Bronchial epithelial cell (primary cell): ENCODE results near the gene EPN2. TPM values are rescaled to one million over a fixed set of nuclear protein-coding genes. Genes with fewer than 3 reads are reported as not detected.
A peak's percentile ranks its signal among the peaks of the same experiment; 100 is the strongest.

Source experiments
- DNase-seq: peaks from one replicate; pipeline ENCODE4 v3.0.0-alpha.2; 2010; ENCODE audit warnings: low read depth
- FAIRE-seq: peaks from 2 replicates; lab custom pipeline; 2011; peaks lifted over from hg19 to GRCh38; lab: Jason Lieb, UNC
- H3K27me3 ChIP-seq: 2 replicates; pipeline ENCODE4 v1.5.1; 2011; ENCODE audit warnings: low read length; ENCODE audit not compliant: control insufficient read depth, insufficient read depth
- H3K36me3 ChIP-seq: 2 replicates; pipeline ENCODE4 v1.5.1; 2011; ENCODE audit warnings: low read length; ENCODE audit not compliant: control insufficient read depth, insufficient read depth
- H3K4me3 ChIP-seq: 2 replicates; pipeline ENCODE4 v1.5.1; 2011; ENCODE audit warnings: mild to moderate bottlenecking, low read depth, low read length, control low read depth
- total RNA-seq: library from RNA; depleted of rRNA; stranded (reverse); fragments of >200 nt; gene quantifications from 2 replicates; pipeline ENCODE4 v1.2.1, GENCODE V29; 2014
- TF ChIP-seq, protein P1 (sequence below): IDR thresholded peaks from 2 replicates; pipeline ENCODE4 v1.5.1; 2011; ENCODE audit warnings: mild to moderate bottlenecking, moderate library complexity, low read length, control low read depth, inconsistent platforms; ENCODE audit not compliant: insufficient read depth, severe bottlenecking

Gene EPN2
- total RNA-seq, 1 donor from 2014 or later = 13.7 TPM

- Histone ChIP-seq H3K27me3 (no peaks in the 10 kb centered on the region), H3K36me3 (peaks cover 4% of the 10 kb centered on the region), H3K4me3 (peak overlapping the region; percentile 76)
- FAIRE-seq = no peak
- TF ChIP-seq, protein P1, sequence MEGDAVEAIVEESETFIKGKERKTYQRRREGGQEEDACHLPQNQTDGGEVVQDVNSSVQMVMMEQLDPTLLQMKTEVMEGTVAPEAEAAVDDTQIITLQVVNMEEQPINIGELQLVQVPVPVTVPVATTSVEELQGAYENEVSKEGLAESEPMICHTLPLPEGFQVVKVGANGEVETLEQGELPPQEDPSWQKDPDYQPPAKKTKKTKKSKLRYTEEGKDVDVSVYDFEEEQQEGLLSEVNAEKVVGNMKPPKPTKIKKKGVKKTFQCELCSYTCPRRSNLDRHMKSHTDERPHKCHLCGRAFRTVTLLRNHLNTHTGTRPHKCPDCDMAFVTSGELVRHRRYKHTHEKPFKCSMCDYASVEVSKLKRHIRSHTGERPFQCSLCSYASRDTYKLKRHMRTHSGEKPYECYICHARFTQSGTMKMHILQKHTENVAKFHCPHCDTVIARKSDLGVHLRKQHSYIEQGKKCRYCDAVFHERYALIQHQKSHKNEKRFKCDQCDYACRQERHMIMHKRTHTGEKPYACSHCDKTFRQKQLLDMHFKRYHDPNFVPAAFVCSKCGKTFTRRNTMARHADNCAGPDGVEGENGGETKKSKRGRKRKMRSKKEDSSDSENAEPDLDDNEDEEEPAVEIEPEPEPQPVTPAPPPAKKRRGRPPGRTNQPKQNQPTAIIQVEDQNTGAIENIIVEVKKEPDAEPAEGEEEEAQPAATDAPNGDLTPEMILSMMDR = no peak
- no peak for DNase-seq
These were observed 124.7 kb downstream of the EPN2 start for GRCh38 chr17:19361944-19362276.

GRCh38 chr17:19362277-19363113, 125.3 kb downstream of the EPN2 start, which contains the start of gene B9D1:
TSS of gene B9D1 (minus strand) at chr17:19362723. CDS start at chr17:19362569, 154 bp downstream.
- TF ChIP-seq, protein P1 = peak; percentile 97
- FAIRE-seq (no peak), DNase-seq (peak; percentile 72)

GRCh38 chr17:19363114-19363438, 125.9 kb downstream of the EPN2 start:
- peaks cover 2% of the 10 kb centered on the region for H3K36me3 ChIP-seq
- H3K27me3 ChIP-seq = no peaks in the 10 kb centered on the region
- TF ChIP-seq, protein P1 = no peak
- FAIRE-seq = no peak
- DNase-seq = no peak
- H3K4me3 ChIP-seq = peak overlapping the region; percentile 76

More at GRCh38 chr17:19362277-19363113, 125.3 kb downstream of the EPN2 start, which contains the start of gene B9D1:
- Histone ChIP-seq H3K36me3 (peaks cover 4% of the 10 kb centered on the region), H3K4me3 (peak within 1 kb of the TSS; percentile 76), H3K27me3 (no peaks in the 10 kb centered on the region)

DNA sequence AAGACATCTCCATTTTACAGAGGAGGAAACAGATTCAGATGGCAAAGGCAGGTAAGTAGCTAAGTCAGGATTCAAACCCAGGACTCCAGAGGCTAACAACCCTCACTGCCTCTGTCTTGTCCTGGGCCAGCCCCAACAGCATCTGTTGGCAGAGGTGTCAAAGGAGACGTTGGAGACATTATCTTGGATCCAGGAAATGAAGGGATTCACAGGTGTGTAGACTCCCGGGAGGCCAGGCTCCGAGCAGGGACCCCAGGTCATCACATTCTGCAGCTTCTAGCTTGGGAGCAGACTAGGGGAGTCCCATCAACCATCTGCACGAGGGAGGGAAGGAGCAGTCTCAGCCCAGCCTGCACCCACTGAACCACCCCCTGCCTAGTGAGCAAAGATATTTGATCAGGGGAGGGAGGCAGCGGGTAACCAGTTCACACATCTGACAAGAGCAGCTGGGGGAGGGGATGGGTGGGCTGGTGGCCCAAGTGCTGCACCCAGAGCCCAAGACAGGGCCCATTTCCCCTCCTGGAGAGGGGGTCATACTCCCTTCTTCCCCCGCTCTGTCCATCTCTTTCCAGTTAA, 126.4 kb downstream of the EPN2 start:
- no peak for DNase-seq
- Histone ChIP-seq H3K27me3 (no peaks in the 10 kb centered on the region), H3K4me3 (no peak overlapping the region), H3K36me3 (peaks cover 2% of the 10 kb centered on the region)
- no peak for FAIRE-seq
- TF ChIP-seq, protein P1 = no peak

DNA sequence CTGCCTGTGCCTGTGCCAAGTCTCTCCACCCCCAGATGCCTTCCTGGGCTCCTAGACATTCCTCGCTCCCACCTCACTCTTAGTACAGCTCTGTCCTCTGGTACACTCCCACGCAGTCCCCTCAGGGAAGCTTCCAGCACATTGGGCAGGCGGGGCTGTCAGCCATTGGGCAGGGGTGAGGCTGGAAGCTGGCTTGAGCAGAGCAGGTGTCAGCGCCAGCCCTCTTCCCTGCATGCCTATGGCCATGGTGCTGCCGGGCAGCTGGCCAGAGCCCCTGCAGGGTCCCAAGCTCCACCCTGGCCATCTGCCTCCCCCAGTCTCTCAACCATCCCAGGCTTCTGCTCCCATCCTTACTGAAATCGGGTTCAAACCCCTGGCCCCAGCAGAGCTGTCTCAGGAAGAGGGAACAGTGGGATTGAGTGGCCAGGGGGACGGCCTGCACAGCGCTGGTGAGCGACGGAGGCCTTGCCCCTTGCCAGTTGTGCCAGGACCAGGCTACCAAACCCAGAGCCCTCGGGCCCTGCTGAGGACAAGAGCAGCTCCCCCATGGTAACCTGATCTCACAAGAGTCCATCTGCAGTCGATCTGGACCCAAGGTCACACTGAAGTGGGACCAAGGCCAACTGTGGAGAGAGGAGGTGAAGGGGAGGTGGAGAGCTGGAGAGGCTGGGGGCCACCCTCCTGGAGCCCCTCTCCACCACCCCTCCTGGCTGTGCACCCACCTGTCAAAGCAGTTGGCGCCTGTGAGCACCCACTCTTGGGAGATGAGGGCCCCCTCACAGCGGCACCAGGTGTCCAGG, 127.7 kb downstream of the EPN2 start:
- H3K4me3 ChIP-seq = no peak overlapping the region
- H3K27me3 ChIP-seq = no peaks in the 10 kb centered on the region
- FAIRE-seq (no peak), DNase-seq (no peak)
- TF ChIP-seq, protein P1 = no peak
- no peaks in the 10 kb centered on the region for H3K36me3 ChIP-seq
